HepG2 (cell line): ENCODE results near the gene PLEKHA6. TPM values are rescaled to one million over a fixed set of nuclear protein-coding genes. Genes with fewer than 3 reads are reported as not detected.

Experiments
- ATAC-seq: fragments of 200-7000 bp; cut with Tn5 transposase; 3 replicates; pipeline ENCODE4 v1.9.1; 2020; ENCODE audit warnings: mild to moderate bottlenecking, moderate library complexity
- BruUV-seq: library from RNA; stranded (reverse); fragments of 400-500 nt; replicated peaks from 2 replicates; lab custom pipeline; 2021; lab: Mats Ljungman, UMichigan
- CTCF ChIA-PET: fragments of 300-600 bp; formaldehyde crosslinking; extraction: SDS; loops from one replicate; lab custom pipeline; 2021; ENCODE audit warnings: low total read pairs, inconsistent platforms, low intra/inter-chr PET ratio; lab: Yijun Ruan, JAX
- POLR2A ChIA-PET: fragments of 350-600 bp; sonication (Branson Sonifier 250); formaldehyde crosslinking; loops from one replicate; lab custom pipeline; 2020; ENCODE audit warnings: antibody characterized with exemption, inconsistent platforms; lab: Yijun Ruan, JAX
- DNase-seq: peaks from one replicate; pipeline ENCODE4 v3.0.0-alpha.2; 2015; ENCODE audit warnings: low spot score
- FAIRE-seq: peaks from 3 replicates; lab custom pipeline; 2011; peaks lifted over from hg19 to GRCh38; lab: Jason Lieb, UNC
- H2AFZ ChIP-seq: one replicate; pipeline ENCODE4 v1.6.1; 2011; ENCODE audit warnings: low read length, inconsistent platforms
- H3K27ac ChIP-seq: fragments of 300-600 bp; 3 replicates; pipeline ENCODE4 v1.8.0; 2011; ENCODE audit warnings: mixed run types, mild to moderate bottlenecking, mixed read lengths, low read length, inconsistent platforms; ENCODE audit not compliant: insufficient read depth; ENCODE audit errors: extremely low read length
- H3K27me3 ChIP-seq, 2 experiments: fragments of 200-600 bp in 1 of 2; 2 replicates in 1 of 2; 3 replicates in 1 of 2; pipeline versions ENCODE4 v1.6.0 to v1.8.0; 2011; ENCODE audit warnings: low read length in 2 of 2, mild to moderate bottlenecking in 2 of 2, moderate library complexity in 2 of 2, inconsistent platforms in 1 of 2; ENCODE audit not compliant: insufficient read depth in 2 of 2, control insufficient read depth in 1 of 2
- H3K36me3 ChIP-seq, 2 experiments: fragments of 200-600 bp in 1 of 2; replicated peaks in 1 of 2; 2 replicates in 1 of 2; 3 replicates in 1 of 2; pipeline versions ENCODE4 v1.5.1 to v1.8.0; 2011; ENCODE audit warnings: low read length in 2 of 2, inconsistent platforms in 1 of 2; ENCODE audit not compliant: insufficient read depth in 2 of 2, control insufficient read depth in 1 of 2
- H3K4me1 ChIP-seq: 2 replicates; pipeline ENCODE4 v1.5.1; 2012; ENCODE audit warnings: low read length, inconsistent platforms; ENCODE audit not compliant: insufficient read depth
- H3K4me2 ChIP-seq: 2 replicates; pipeline ENCODE4 v1.6.0; 2011; ENCODE audit warnings: low read depth, low read length, inconsistent platforms
- H3K4me3 ChIP-seq, 3 experiments: fragments of 200-600 bp in 1 of 3; sonication (generic), shearing (Covaris generic) in 1 of 3; replicated peaks in 1 of 3; 2 replicates each; pipeline ENCODE4 v1.5.1; 2011 to 2016; ENCODE audit warnings: low read length in 3 of 3, inconsistent platforms in 2 of 3, low read depth in 2 of 3, mild to moderate bottlenecking in 2 of 3, control low read depth in 1 of 3, mixed read lengths in 1 of 3; ENCODE audit not compliant: insufficient read depth in 1 of 3
- H3K79me2 ChIP-seq: one replicate; pipeline ENCODE4 v1.6.1; 2011; ENCODE audit warnings: low read length, inconsistent platforms; ENCODE audit not compliant: insufficient read depth
- H3K9ac ChIP-seq: 2 replicates; pipeline ENCODE4 v1.6.0; 2011; ENCODE audit warnings: mild to moderate bottlenecking, low read depth, low read length, inconsistent platforms; ENCODE audit not compliant: insufficient read depth
- H3K9me3 ChIP-seq: 2 replicates; pipeline ENCODE4 v1.5.1; 2012; ENCODE audit warnings: mild to moderate bottlenecking, low read length
- H4K20me1 ChIP-seq: 2 replicates; pipeline ENCODE4 v1.6.0; 2011; ENCODE audit warnings: inconsistent platforms, mild to moderate bottlenecking, low read length, moderate library complexity; ENCODE audit not compliant: insufficient read depth
- ARID5B ChIP-seq: IDR thresholded peaks from 2 replicates; pipeline ENCODE4 v1.4.0; 2020; ENCODE audit warnings: mild to moderate bottlenecking, missing genetic modification reagents
- CAMTA2 ChIP-seq: sonication (generic); formaldehyde crosslinking; IDR thresholded peaks from 2 replicates; pipeline ENCODE4 v1.4.0; 2020; ENCODE audit warnings: mild to moderate bottlenecking, missing genetic modification reagents, borderline replicate concordance
- FIP1L1 ChIP-seq: fragments of 200-400 bp; formaldehyde crosslinking; IDR thresholded peaks from 2 replicates; pipeline ENCODE4 v1.6.1; 2018; ENCODE audit warnings: low read depth, mild to moderate bottlenecking, low read length, moderate library complexity, borderline replicate concordance; ENCODE audit not compliant: insufficient read depth
- HMG20A ChIP-seq: IDR thresholded peaks from 2 replicates; pipeline ENCODE4 v1.6.1; 2016; ENCODE audit warnings: borderline replicate concordance
- LCORL ChIP-seq, 2 experiments: fragments of 450-650 bp in 1 of 2; sonication (generic) in 1 of 2; formaldehyde crosslinking in 1 of 2; IDR thresholded peaks; 2 replicates each; pipeline versions ENCODE4 v1.5.0 to v1.6.1; 2017 to 2020; ENCODE audit warnings: antibody characterized with exemption in 1 of 2, missing genetic modification reagents in 1 of 2
- RFXAP ChIP-seq: sonication (generic); formaldehyde crosslinking; IDR thresholded peaks from 2 replicates; pipeline ENCODE4 v1.4.0; 2020; ENCODE audit warnings: missing genetic modification reagents, borderline replicate concordance
- STAG1 ChIP-seq: sonication (generic); formaldehyde crosslinking; IDR thresholded peaks from 2 replicates; pipeline ENCODE4 v1.4.0; 2020; ENCODE audit warnings: missing genetic modification reagents
- ZBTB21 ChIP-seq: sonication (generic); formaldehyde crosslinking; IDR thresholded peaks from 2 replicates; pipeline ENCODE4 v1.4.0; 2020; ENCODE audit warnings: missing genetic modification reagents
- ZNF274 ChIP-seq: sonication (generic); formaldehyde crosslinking; IDR thresholded peaks from 2 replicates; pipeline ENCODE4 v1.5.1; 2020; ENCODE audit warnings: mild to moderate bottlenecking, missing genetic modification reagents
- ZNF275 ChIP-seq: sonication (generic); formaldehyde crosslinking; IDR thresholded peaks from 2 replicates; pipeline ENCODE4 v1.8.0; 2022; ENCODE audit warnings: missing genetic modification reagents, mild to moderate bottlenecking, inconsistent platforms, borderline replicate concordance
- ZNF280D ChIP-seq: sonication (generic); formaldehyde crosslinking; IDR thresholded peaks from 2 replicates; pipeline ENCODE4 v1.5.1; 2020; ENCODE audit warnings: mild to moderate bottlenecking, missing genetic modification reagents
- ZNF326 ChIP-seq: sonication (generic); formaldehyde crosslinking; IDR thresholded peaks from 2 replicates; pipeline ENCODE4 v1.4.0; 2020; ENCODE audit warnings: missing genetic modification reagents, borderline replicate concordance
- ZNF629 ChIP-seq: sonication (generic); formaldehyde crosslinking; conservative IDR thresholded peaks from 2 replicates; pipeline ENCODE4 v1.5.0; 2020; ENCODE audit warnings: missing genetic modification reagents
- ZNF720 ChIP-seq: sonication (generic); formaldehyde crosslinking; IDR thresholded peaks from 2 replicates; pipeline ENCODE4 v1.4.0; 2020; ENCODE audit warnings: missing genetic modification reagents
- ZNF724P ChIP-seq: sonication (generic); formaldehyde crosslinking; IDR thresholded peaks from 2 replicates; pipeline ENCODE4 v1.8.0; 2022; ENCODE audit warnings: missing genetic modification reagents, borderline replicate concordance
- WGBS: methylation state at CpG from one replicate; pipeline ENCODE4 v1.1.6; 2017; ENCODE audit warnings: low lambda C conversion rate; 5-methylcytosine and 5-hydroxymethylcytosine counted together
- in situ Hi-C: cut with HindIII; loops from 2 replicates; pipeline ENCODE4 v1.10.0; 2017; ENCODE audit warnings: low pct_unique_long_range_greater_than_20kb; ENCODE audit not compliant: extremely low pct_ligation_motif_present
- intact Hi-C: fragments of 100-400 bp; cut with micrococcal nuclease; formaldehyde crosslinking; loops from one replicate; pipeline ENCODE4 v1.10.0; 2022; ENCODE audit not compliant: unreplicated experiment
- polyA plus RNA-seq, 8 experiments: library from polyadenylated mRNA; depleted of rRNA in 3 of 8; stranded (reverse) in 7 of 8; unstranded in 1 of 8; fragments of >200 nt; fragmentation: Illumina TruSeq in 4 of 8; extraction: Trizol in 4 of 8; gene quantifications; 2 replicates each; pipeline versions ENCODE4 v1.2.1 to v1.2.3, GENCODE V29; 2011 to 2016; ENCODE audit warnings: low read depth in 4 of 8, missing spikeins in 1 of 8, mixed read lengths in 1 of 8; ENCODE audit not compliant: insufficient read depth in 1 of 8
- total RNA-seq, 5 experiments: library from RNA; depleted of rRNA; stranded (reverse); fragments of >200 nt; fragmentation: Illumina TruSeq; extraction: Trizol; gene quantifications; 2 replicates each; pipeline ENCODE4 v1.2.3, GENCODE V29; 2016; ENCODE audit warnings: low read depth in 1 of 5
- TF ChIP-seq, protein P1 (sequence below): sonication (generic); formaldehyde crosslinking; IDR thresholded peaks from 2 replicates; pipeline ENCODE4 v1.5.1; 2020; ENCODE audit warnings: mild to moderate bottlenecking, moderate library complexity, missing genetic modification reagents

The PLEKHA6 gene
- total and polyA plus RNA-seq, 2 of the 13 experiments (the other 11 are each of a cell fraction or from before 2014, with no cell fraction given) = 5.3 to 11.4 TPM

DNA sequence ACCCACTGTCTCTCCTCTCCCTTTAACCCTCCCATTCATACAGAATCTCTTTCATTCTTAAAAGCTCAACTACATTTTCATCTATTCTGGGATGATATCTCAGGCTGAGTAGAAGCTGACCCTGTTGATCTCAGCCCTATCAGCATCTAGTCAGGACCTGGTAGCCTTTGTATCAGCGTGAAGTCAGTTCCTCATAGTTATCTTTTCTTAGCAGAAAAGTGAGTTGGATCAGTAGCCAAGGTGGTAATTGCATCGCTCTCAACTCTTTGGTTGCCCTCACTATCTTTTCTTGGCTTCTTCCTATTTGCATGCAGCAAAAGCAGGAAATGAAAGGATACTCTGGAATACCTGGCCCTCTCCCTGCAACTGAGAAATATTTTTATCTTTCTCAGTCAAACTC is 132.4 kb downstream of the PLEKHA6 start:
- no peak for DNase-seq
- no peak overlapping the region for H3K4me2 ChIP-seq
- no peaks in the 10 kb centered on the region for H3K9me3 ChIP-seq
- H4K20me1 ChIP-seq = no peaks in the 10 kb centered on the region
- peaks cover 18% of the 10 kb centered on the region for H3K4me1 ChIP-seq
- H3K27me3 ChIP-seq = no peaks in the 10 kb centered on the region
- in situ Hi-C loops = no loop called here
- H2AFZ ChIP-seq = no peak overlapping the region
- H3K27ac ChIP-seq = no peak overlapping the region
- POLR2A ChIA-PET = no interaction called here
- H3K36me3 ChIP-seq = peaks cover 13 to 36% of the 10 kb centered on the region in 2 experiments; a peak in 4 of 5 replicates
- intact Hi-C loops = no loop called here
- WGBS = 94% methylated on average over 2 of the region's 2 CpGs
- no TSS peak for BruUV-seq
- no peak overlapping the region for H3K9ac ChIP-seq
- FAIRE-seq = no peak
- CTCF ChIA-PET = no interaction called here
- no peaks in the 10 kb centered on the region for H3K79me2 ChIP-seq
- H3K4me3 ChIP-seq = no peak overlapping the region
- no peak for ATAC-seq
- TF ChIP-seq LCORL (IDR thresholded peaks at IDR 0.05) (no peak), LCORL (CRISPR knock-in tag; IDR thresholded peaks at IDR 0.05) (no peak), ZNF280D (CRISPR knock-in tag) (no peak), ZNF275 (CRISPR knock-in tag) (no peak), ZBTB21 (CRISPR knock-in tag) (no peak), ZNF629 (no peak), ZNF326 (CRISPR knock-in tag) (no peak), ZNF720 (CRISPR knock-in tag) (no peak), ZNF724P (CRISPR knock-in tag) (no peak), RFXAP (CRISPR knock-in tag) (no peak), STAG1 (CRISPR knock-in tag) (no peak), HMG20A (CRISPR knock-in tag) (no peak), FIP1L1 (no peak), ARID5B (no peak), CAMTA2 (no peak), ZNF274 (no peak)
- TF ChIP-seq, protein P1, sequence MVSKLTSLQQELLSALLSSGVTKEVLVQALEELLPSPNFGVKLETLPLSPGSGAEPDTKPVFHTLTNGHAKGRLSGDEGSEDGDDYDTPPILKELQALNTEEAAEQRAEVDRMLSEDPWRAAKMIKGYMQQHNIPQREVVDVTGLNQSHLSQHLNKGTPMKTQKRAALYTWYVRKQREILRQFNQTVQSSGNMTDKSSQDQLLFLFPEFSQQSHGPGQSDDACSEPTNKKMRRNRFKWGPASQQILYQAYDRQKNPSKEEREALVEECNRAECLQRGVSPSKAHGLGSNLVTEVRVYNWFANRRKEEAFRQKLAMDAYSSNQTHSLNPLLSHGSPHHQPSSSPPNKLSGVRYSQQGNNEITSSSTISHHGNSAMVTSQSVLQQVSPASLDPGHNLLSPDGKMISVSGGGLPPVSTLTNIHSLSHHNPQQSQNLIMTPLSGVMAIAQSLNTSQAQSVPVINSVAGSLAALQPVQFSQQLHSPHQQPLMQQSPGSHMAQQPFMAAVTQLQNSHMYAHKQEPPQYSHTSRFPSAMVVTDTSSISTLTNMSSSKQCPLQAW (CRISPR knock-in tag) = no peak
